Suppressor macrophage treated with lipopolysaccharide for 4 hours (primary cell): ENCODE data around the gene PAX6.

Source experiments
- DNase-seq: peaks from one replicate; pipeline ENCODE4 v3.0.0-alpha.2; 2020

PAX6 gene

GRCh38 chr11:31796499-31797189, 14.5 kb downstream of the PAX6 start:
- no peak for DNase-seq

GRCh38 chr11:31795706-31796498, 15.2 kb downstream of the PAX6 start:
- no peak for DNase-seq

GRCh38 chr11:31794548-31794947, 16.6 kb downstream of the PAX6 start:
- DNase-seq = no peak

GRCh38 chr11:31793264-31793663, 17.9 kb downstream of the PAX6 start:
- no peak for DNase-seq

- DNase-seq = no peak
These were observed 18.7 kb downstream of the PAX6 start for GRCh38 chr11:31792456-31792855.

- no peak for DNase-seq
These were observed 19.1 kb downstream of the PAX6 start for GRCh38 chr11:31792036-31792435.

- no peak for DNase-seq
These were observed 20.5 kb downstream of the PAX6 start for GRCh38 chr11:31790649-31791048.

GRCh38 chr11:31788085-31788484, 23.0 kb downstream of the PAX6 start:
- no peak for DNase-seq

- DNase-seq = no peak
These were observed 24.0 kb downstream of the PAX6 start for GRCh38 chr11:31786996-31787685.

- no peak for DNase-seq
These were observed 26.5 kb downstream of the PAX6 start for GRCh38 chr11:31784611-31785010.

GRCh38 chr11:31783252-31783651, 27.9 kb downstream of the PAX6 start:
- no peak for DNase-seq

GRCh38 chr11:31782257-31782656, 28.9 kb downstream of the PAX6 start:
- no peak for DNase-seq

GRCh38 chr11:31780480-31780971, 30.6 kb downstream of the PAX6 start:
- DNase-seq = no peak

- no peak for DNase-seq
These were observed 31.0 kb downstream of the PAX6 start for GRCh38 chr11:31780078-31780477.

- DNase-seq = no peak
These were observed 31.7 kb downstream of the PAX6 start for GRCh38 chr11:31779374-31779791.

GRCh38 chr11:31772412-31772811, 38.7 kb downstream of the PAX6 start:
- no peak for DNase-seq

GRCh38 chr11:31770011-31770700, 41.0 kb downstream of the PAX6 start:
- no peak for DNase-seq

GRCh38 chr11:31768749-31769640, 42.1 kb downstream of the PAX6 start:
- DNase-seq = no peak

GRCh38 chr11:31767685-31768084, 43.4 kb downstream of the PAX6 start:
- no peak for DNase-seq

- DNase-seq = no peak
These were observed 44.1 kb downstream of the PAX6 start for GRCh38 chr11:31767066-31767465.

GRCh38 chr11:31764766-31765165, 46.4 kb downstream of the PAX6 start:
- DNase-seq = no peak

- no peak for DNase-seq
These were observed 46.9 kb downstream of the PAX6 start for GRCh38 chr11:31764261-31764660.
